ENCODE results near the gene NR1I3. TPM values are rescaled to one million over a fixed set of nuclear protein-coding genes. Genes with fewer than 3 reads are reported as not detected.
"Not testable (repeated sequence)": the region's sequence is repeated elsewhere in the genome, so short reads cannot be mapped to it uniquely, and the experiment has no call there.

The NR1I3 gene
- total RNA-seq, 1 donor from 2014 or later = not detected

GRCh38 chr1:161225178-161225533 lies 12.8 kb downstream of the NR1I3 start:
- H3K9me3 Mint-ChIP-seq = no peaks in the 10 kb centered on the region
- POLR2A ChIA-PET = interaction anchor here (0.6 to 3.2 kb wide), 18 partner anchors 11 to 482 kb away, joined by 3 to 43 read pairs (median 6); partner anchors contain the start of genes ARHGAP30, B4GALT3, DEDD and FCRLA
- no peak for TF ChIP-seq CTCF (IDR thresholded peaks at IDR 0.05)
- H3K36me3 Mint-ChIP-seq (ENCODE audit: low read depth) = peaks cover 24% of the 10 kb centered on the region
- peak overlapping the region; percentile 93 for H3K27ac Mint-ChIP-seq
- peak overlapping the region; percentile 99 for H3K4me3 Mint-ChIP-seq
- peaks cover 28% of the 10 kb centered on the region for H3K27me3 Mint-ChIP-seq
- CTCF ChIA-PET = interaction anchor here (0.7 to 2.4 kb wide), 19 partner anchors 15 to 175 kb away, joined by 3 to 27 read pairs (median 8); partner anchors contain the start of genes ADAMTS4, NDUFS2, PPOX and SDHC
- no peak for ATAC-seq (ENCODE audit: low read depth)
- H3K4me1 Mint-ChIP-seq = peaks cover 29% of the 10 kb centered on the region
- intact Hi-C loops (cut with micrococcal nuclease) = loop anchor here (1.0 to 2.0 kb wide), 8 partner anchors 15 to 89 kb away; partner anchors contain the start of genes B4GALT3, NDUFS2, SDHC and USP21
- no peak for DNase-seq

GRCh38 chr1:161224695-161225087 lies 13.3 kb downstream of the NR1I3 start:
- H3K9me3 Mint-ChIP-seq; DNase-seq; H3K4me3 Mint-ChIP-seq; H3K27ac Mint-ChIP-seq; ATAC-seq (ENCODE audit: low read depth): not testable (repeated sequence)
- CTCF ChIA-PET = interaction anchor here (1.4 to 2.1 kb wide), 4 partner anchors 21 to 158 kb away, joined by 4 to 26 read pairs (median 14); partner anchors contain the start of gene SDHC
- Mint-ChIP-seq H3K27me3 (peaks cover 32% of the 10 kb centered on the region), H3K4me1 (peaks cover 29% of the 10 kb centered on the region), H3K36me3 (ENCODE audit: low read depth) (peaks cover 22% of the 10 kb centered on the region)
- POLR2A ChIA-PET = interaction anchor here (2.4 kb wide), 1 partner anchor 43 kb away, joined by 18 read pairs; no protein-coding TSS in a partner anchor
- intact Hi-C loops (cut with micrococcal nuclease) = loop anchor here (1.0 to 2.0 kb wide), 8 partner anchors 14 to 90 kb away; partner anchors contain the start of genes B4GALT3, NDUFS2, SDHC and USP21

- no peak overlapping the region for H3K27ac Mint-ChIP-seq
- TF ChIP-seq CTCF (IDR thresholded peaks at IDR 0.05) = no peak
- H3K36me3 Mint-ChIP-seq (ENCODE audit: low read depth) = peaks cover 17% of the 10 kb centered on the region
- DNase-seq (no peak), ATAC-seq (ENCODE audit: low read depth) (no peak)
- intact Hi-C loops (cut with micrococcal nuclease) = loop anchor here (2.0 kb wide), 2 partner anchors 21 to 39 kb away; partner anchors contain the start of gene NDUFS2
- H3K9me3 Mint-ChIP-seq = no peaks in the 10 kb centered on the region
- peaks cover 29% of the 10 kb centered on the region for H3K4me1 Mint-ChIP-seq
- peaks cover 37% of the 10 kb centered on the region for H3K27me3 Mint-ChIP-seq
- ChIA-PET CTCF (interaction anchor here (0.7 to 2.1 kb wide), 4 partner anchors 14 to 159 kb away, joined by 3 to 26 read pairs (median 3); partner anchors contain the start of gene NDUFS2), POLR2A (interaction anchor here (0.5 kb wide), 2 partner anchors 166 to 518 kb away, joined by 3 to 6 read pairs; no protein-coding TSS in a partner anchor)
- no peak overlapping the region for H3K4me3 Mint-ChIP-seq
These were observed 14.0 kb downstream of the NR1I3 start for GRCh38 chr1:161223805-161224694.

- Mint-ChIP-seq H3K27me3 (peaks cover 37% of the 10 kb centered on the region), H3K9me3 (no peaks in the 10 kb centered on the region), H3K27ac (no peak overlapping the region), H3K4me3 (no peak overlapping the region), H3K4me1 (peaks cover 31% of the 10 kb centered on the region), H3K36me3 (ENCODE audit: low read depth) (peaks cover 3% of the 10 kb centered on the region)
- POLR2A ChIA-PET = interaction anchor here (0.7 to 1.2 kb wide), 3 partner anchors 14 to 19 kb away, joined by 3 to 4 read pairs (median 3); no protein-coding TSS in a partner anchor
- intact Hi-C loops (cut with micrococcal nuclease) = no loop called here
- DNase-seq (no peak), ATAC-seq (ENCODE audit: low read depth) (no peak)
- TF ChIP-seq CTCF (IDR thresholded peaks at IDR 0.05) = no peak
- CTCF ChIA-PET = interaction anchor here (0.6 to 1.9 kb wide), 3 partner anchors 11 to 160 kb away, joined by 3 to 5 read pairs (median 3); no protein-coding TSS in a partner anchor
These were observed 15.6 kb downstream of the NR1I3 start for GRCh38 chr1:161222175-161223019.

GRCh38 chr1:161220002-161220401 lies 18.0 kb downstream of the NR1I3 start:
- CTCF ChIA-PET = no interaction called here
- Mint-ChIP-seq H3K36me3 (ENCODE audit: low read depth) (peaks cover 2% of the 10 kb centered on the region), H3K9me3 (no peaks in the 10 kb centered on the region), H3K27me3 (peaks cover 37% of the 10 kb centered on the region), H3K4me3 (no peak overlapping the region), H3K27ac (no peak overlapping the region), H3K4me1 (peaks cover 21% of the 10 kb centered on the region)
- DNase-seq = no peak
- intact Hi-C loops (cut with micrococcal nuclease) = no loop called here
- ATAC-seq (ENCODE audit: low read depth) = no peak
- no peak for TF ChIP-seq CTCF (IDR thresholded peaks at IDR 0.05)
- POLR2A ChIA-PET = interaction anchor here (0.9 to 1.8 kb wide), 4 partner anchors 9 to 54 kb away, joined by 3 to 5 read pairs (median 4); partner anchors contain the start of genes NDUFS2 and PPOX

All from activated B cell treated with CpG ODN at 0.5 μM for 24 hours (primary cell).